IMR-90 (cell line): Measurements from ENCODE around the gene KRT35. TPM values are rescaled to one million over a fixed set of nuclear protein-coding genes. Genes with fewer than 3 reads are reported as not detected.
A peak's percentile ranks its signal among the peaks of the same experiment; 100 is the strongest.

Source experiments
- ATAC-seq: fragments of 200-7000 bp; cut with Tn5 transposase; 2 replicates; pipeline ENCODE4 v1.9.1; 2020; ENCODE audit warnings: low read depth, mild to moderate bottlenecking, moderate library complexity
- BruUV-seq: library from RNA; stranded (reverse); fragments of 400-500 nt; replicated peaks from 2 replicates; lab custom pipeline; 2021; lab: Mats Ljungman, UMichigan
- CTCF ChIA-PET: fragments of 300-600 bp; formaldehyde crosslinking; extraction: SDS; loops from one replicate; lab custom pipeline; 2021; ENCODE audit warnings: antibody characterized with exemption; lab: Yijun Ruan, JAX
- POLR2A ChIA-PET: fragments of 300-600 bp; sonication (Branson Sonifier 250); formaldehyde crosslinking; loops from one replicate; lab custom pipeline; 2022; ENCODE audit warnings: antibody characterized with exemption; ENCODE audit not compliant: unreplicated experiment; lab: Charles Lee
- DNase-seq: peaks from one replicate; pipeline ENCODE4 v3.0.0; 2013
- H2AFZ ChIP-seq: replicated peaks from 2 replicates; pipeline ENCODE3; 2013; ENCODE audit warnings: low read length, mild to moderate bottlenecking; ENCODE audit not compliant: poor library complexity
- H2AK5ac ChIP-seq: 2 replicates; pipeline ENCODE4 v1.6.1; 2013; ENCODE audit warnings: low read depth, low read length, inconsistent platforms
- H2AK9ac ChIP-seq: replicated peaks from 2 replicates; pipeline ENCODE3; 2013; ENCODE audit warnings: mild to moderate bottlenecking, low read depth, low read length, moderate library complexity; ENCODE audit not compliant: poor library complexity
- H2BK120ac ChIP-seq: 2 replicates; pipeline ENCODE4 v1.6.1; 2013; ENCODE audit warnings: low read depth, low read length, inconsistent platforms
- H2BK15ac ChIP-seq: 3 replicates; pipeline ENCODE4 v1.6.1; 2013; ENCODE audit warnings: low read depth, low read length, inconsistent platforms
- H2BK20ac ChIP-seq: 2 replicates; pipeline ENCODE4 v1.6.1; 2013; ENCODE audit warnings: low read depth, mild to moderate bottlenecking, inconsistent platforms, low read length, moderate library complexity
- H2BK5ac ChIP-seq: 2 replicates; pipeline ENCODE4 v1.6.1; 2013; ENCODE audit warnings: mild to moderate bottlenecking, low read depth, low read length, inconsistent platforms; ENCODE audit not compliant: poor library complexity, severe bottlenecking
- H3K14ac ChIP-seq: replicated peaks from 2 replicates; pipeline ENCODE4 v1.6.1; 2013; ENCODE audit warnings: low read depth, low read length, inconsistent platforms
- H3K18ac ChIP-seq: 2 replicates; pipeline ENCODE4 v1.6.1; 2013; ENCODE audit warnings: low read depth, low read length, control low read depth
- H3K23ac ChIP-seq: 2 replicates; pipeline ENCODE4 v1.6.1; 2013; ENCODE audit warnings: low read depth, low read length, inconsistent platforms
- H3K27ac ChIP-seq: 2 replicates; pipeline ENCODE4 v1.5.1; 2013; ENCODE audit warnings: mild to moderate bottlenecking, control low read depth, low read length; ENCODE audit not compliant: insufficient read depth
- H3K27me3 ChIP-seq: 2 replicates; pipeline ENCODE4 v1.6.1; 2013; ENCODE audit warnings: low read length; ENCODE audit not compliant: control insufficient read depth, insufficient read depth
- H3K36me3 ChIP-seq: 2 replicates; pipeline ENCODE4 v1.6.1; 2013; ENCODE audit warnings: low read length, mixed read lengths; ENCODE audit not compliant: control insufficient read depth, insufficient read depth
- H3K4ac ChIP-seq: 2 replicates; pipeline ENCODE4 v1.6.1; 2013; ENCODE audit warnings: low read depth, low read length, inconsistent platforms
- H3K4me1 ChIP-seq: 2 replicates; pipeline ENCODE4 v1.6.1; 2013; ENCODE audit warnings: low read length, mixed read lengths; ENCODE audit not compliant: control insufficient read depth, insufficient read depth
- H3K4me2 ChIP-seq: 2 replicates; pipeline ENCODE4 v1.6.1; 2013; ENCODE audit warnings: low read depth, mild to moderate bottlenecking, control low read depth, low read length, moderate library complexity
- H3K4me3 ChIP-seq: 2 replicates; pipeline ENCODE4 v1.5.1; 2013; ENCODE audit warnings: low read depth, mild to moderate bottlenecking, control low read depth, low read length, moderate library complexity; ENCODE audit not compliant: insufficient read depth
- H3K56ac ChIP-seq: 2 replicates; pipeline ENCODE4 v1.6.1; 2013; ENCODE audit warnings: low read length, inconsistent platforms; ENCODE audit not compliant: insufficient read depth; ENCODE audit errors: extremely low read depth
- H3K79me1 ChIP-seq, 2 experiments: 2 replicates each; pipeline ENCODE4 v1.6.1; 2013; ENCODE audit warnings: low read length in 2 of 2, inconsistent platforms in 1 of 2, low read depth in 1 of 2
- H3K9ac ChIP-seq: 2 replicates; pipeline ENCODE4 v1.6.1; 2013; ENCODE audit warnings: low read depth, low read length, control low read depth
- H3K9me1 ChIP-seq: 2 replicates; pipeline ENCODE4 v1.6.1; 2013; ENCODE audit warnings: low read length, inconsistent platforms; ENCODE audit not compliant: insufficient read depth
- H3K9me3 ChIP-seq: 2 replicates; pipeline ENCODE4 v1.6.1; 2013; ENCODE audit warnings: low read length; ENCODE audit not compliant: control insufficient read depth, insufficient read depth
- H4K20me1 ChIP-seq: 2 replicates; pipeline ENCODE4 v1.6.1; 2013; ENCODE audit warnings: low read length, inconsistent platforms; ENCODE audit not compliant: insufficient read depth
- H4K5ac ChIP-seq: 2 replicates; pipeline ENCODE4 v1.6.1; 2013; ENCODE audit warnings: mild to moderate bottlenecking, low read depth, low read length, control low read depth
- H4K8ac ChIP-seq, 2 experiments: 2 replicates each; pipeline ENCODE4 v1.6.1; 2013; ENCODE audit warnings: low read depth in 2 of 2, low read length in 2 of 2, control low read depth in 1 of 2, inconsistent platforms in 1 of 2
- H4K91ac ChIP-seq: 2 replicates; pipeline ENCODE4 v1.6.1; 2013; ENCODE audit warnings: low read depth, low read length, inconsistent platforms; ENCODE audit not compliant: insufficient read depth
- BHLHE40 ChIP-seq: fragments of 150-350 bp; IDR thresholded peaks from 2 replicates; pipeline ENCODE4 v1.6.1; 2016; ENCODE audit warnings: mild to moderate bottlenecking, low read depth, low read length
- CEBPB ChIP-seq: IDR thresholded peaks from 2 replicates; pipeline ENCODE4 v1.6.1; 2012; ENCODE audit warnings: low read depth, low read length, improper control_type of control experiment
- CHD1 ChIP-seq: IDR thresholded peaks from 2 replicates; pipeline ENCODE4 v1.6.1; 2012; ENCODE audit warnings: low read depth, low read length, improper control_type of control experiment
- CTCF ChIP-seq: conservative IDR thresholded peaks from 2 replicates; pipeline ENCODE4 v1.5.1; 2012; ENCODE audit warnings: mild to moderate bottlenecking, low read depth, low read length, improper control_type of control experiment
- FOS ChIP-seq: fragments of 150-350 bp; IDR thresholded peaks from 2 replicates; pipeline ENCODE4 v1.6.1; 2016; ENCODE audit warnings: low read depth, low read length
- MAFK ChIP-seq: IDR thresholded peaks from 2 replicates; pipeline ENCODE4 v1.6.1; 2012; ENCODE audit warnings: low read depth, low read length, improper control_type of control experiment
- MAZ ChIP-seq: IDR thresholded peaks from 2 replicates; pipeline ENCODE4 v1.6.1; 2012; ENCODE audit warnings: low read depth, mild to moderate bottlenecking, low read length, improper control_type of control experiment, moderate library complexity, borderline replicate concordance
- MXI1 ChIP-seq: IDR thresholded peaks from 2 replicates; pipeline ENCODE4 v1.6.1; 2012; ENCODE audit warnings: low read depth, mild to moderate bottlenecking, low read length, moderate library complexity, borderline replicate concordance
- POLR2A ChIP-seq: IDR thresholded peaks from 2 replicates; pipeline ENCODE4 v1.6.1; 2012; ENCODE audit warnings: mild to moderate bottlenecking, low read depth, low read length
- RAD21 ChIP-seq: IDR thresholded peaks from 2 replicates; pipeline ENCODE4 v1.6.1; 2012; ENCODE audit warnings: low read length, improper control_type of control experiment
- RCOR1 ChIP-seq: IDR thresholded peaks from 2 replicates; pipeline ENCODE4 v1.6.1; 2012; ENCODE audit warnings: mild to moderate bottlenecking, low read length, improper control_type of control experiment; ENCODE audit not compliant: insufficient replicate concordance
- RFX5 ChIP-seq: IDR thresholded peaks from 2 replicates; pipeline ENCODE4 v1.8.0; 2012; ENCODE audit warnings: low read depth, mild to moderate bottlenecking, low read length, moderate library complexity
- USF2 ChIP-seq: fragments of 150-350 bp; IDR thresholded peaks from 2 replicates; pipeline ENCODE4 v1.6.1; 2017; ENCODE audit warnings: mild to moderate bottlenecking, antibody characterized with exemption, low read length, low read depth
- WGBS, 2 experiments: methylation state at CpG; one replicate each; pipeline versions ENCODE4 v1.1.5 to v1.1.7; 2013; ENCODE audit warnings: missing lambda C conversion rate in 2 of 2; ENCODE audit not compliant: insufficient read length in 1 of 2; ENCODE audit errors: extremely low coverage in 2 of 2; 5-methylcytosine and 5-hydroxymethylcytosine counted together
- dilution Hi-C: fragments of 300-500 bp; cut with HindIII; formaldehyde crosslinking; loops from one replicate; pipeline ENCODE4 v1.14.3; 2018; ENCODE audit warnings: low sequenced_read_pairs; ENCODE audit not compliant: unreplicated experiment
- in situ Hi-C: fragments of 300-500 bp; cut with MboI; formaldehyde crosslinking; loops from 3 replicates; pipeline ENCODE4 v1.14.3; 2019; ENCODE audit warnings: low sequenced_read_pairs, inconsistent platforms, mixed read lengths
- intact Hi-C: fragments of 100-400 bp; cut with micrococcal nuclease; formaldehyde crosslinking; loops from 2 replicates; pipeline ENCODE4 v1.10.0; 2022
- polyA plus RNA-seq, 3 experiments: library from polyadenylated mRNA; depleted of rRNA; stranded (reverse); fragments of >200 nt; gene quantifications; 2 replicates each; pipeline ENCODE4 v1.2.3, GENCODE V29; 2012; ENCODE audit warnings: low replicate concordance in 1 of 3
- total RNA-seq: library from RNA; depleted of rRNA; stranded (reverse); fragments of >200 nt; gene quantifications from 2 replicates; pipeline ENCODE4 v1.2.3, GENCODE V29; 2012

KRT35 gene
- total and polyA plus RNA-seq, 2 of the 4 experiments (the other 2 are of a cell fraction), result not detected

- WGBS, 2 experiments, result no CpG with 5 or more reads among the region's 8 CpGs
- TF ChIP-seq MXI1, result no peak
- TF ChIP-seq RAD21, result no peak
- peak; percentile 28; the same call in 1 of the 2 replicates for TF ChIP-seq BHLHE40
- TF ChIP-seq CHD1, result no peak
- TF ChIP-seq MAZ, result no peak; the same call in 1 of the 2 replicates
- peak; percentile 28; the same call in 1 of the 2 replicates for TF ChIP-seq USF2
- TF ChIP-seq FOS, result peak; percentile 87
- TF ChIP-seq CEBPB, result no peak
- no peak for TF ChIP-seq CTCF
- no peak for TF ChIP-seq POLR2A
- peak; percentile 64; the same call in 1 of the 2 replicates for TF ChIP-seq RFX5
- no peak for TF ChIP-seq RCOR1
- TF ChIP-seq MAFK, result no peak
Measured at GRCh38 chr17:41530062-41531048, 49.4 kb upstream of the KRT35 start.

More at GRCh38 chr17:41530062-41531048, 49.4 kb upstream of the KRT35 start:
- H3K18ac ChIP-seq, result peak overlapping the region; percentile 13; the same call in 1 of the 2 replicates
- ChIA-PET POLR2A (no interaction called here), CTCF (interaction anchor here (0.5 to 1.6 kb wide), 4 partner anchors 9 to 1684 kb away, joined by 3 to 5 read pairs (median 3); no protein-coding TSS in a partner anchor)
- peak overlapping the region; percentile 7; the same call in 1 of the 2 replicates for H4K5ac ChIP-seq
- peak overlapping the region; percentile 83 for H2BK120ac ChIP-seq
- peak overlapping the region; percentile 77; the same call in 2 of the 3 replicates for H2BK15ac ChIP-seq
- H2BK20ac ChIP-seq, result peak overlapping the region; percentile 78
- H3K27ac ChIP-seq, result no peak overlapping the region
- H4K20me1 ChIP-seq, result no peaks in the 10 kb centered on the region
- H3K36me3 ChIP-seq, result no peaks in the 10 kb centered on the region
- peak overlapping the region in 1 of 2 experiments; percentile 84; a peak in 2 of 4 replicates for H4K8ac ChIP-seq
- no TSS peak for BruUV-seq
- dilution Hi-C loops (no loop called here), in situ Hi-C loops (no loop called here), intact Hi-C loops (no loop called here)
- peak overlapping the region; percentile 59; the same call in 1 of the 2 replicates for H4K91ac ChIP-seq
- peak overlapping the region; percentile 75 for H3K4ac ChIP-seq
- DNase-seq (peak; percentile 93), ATAC-seq (peak; percentile 96)
- H3K9ac ChIP-seq, result no peak overlapping the region
- peaks cover 17% of the 10 kb centered on the region for H3K9me1 ChIP-seq
- H2AK5ac ChIP-seq, result peak overlapping the region; percentile 88
- H3K9me3 ChIP-seq, result no peaks in the 10 kb centered on the region
- H3K4me1 ChIP-seq, result peaks cover 11% of the 10 kb centered on the region
- H3K79me1 ChIP-seq, result no peaks in the 10 kb centered on the region
- H3K4me2 ChIP-seq, result no peak overlapping the region
- H3K4me3 ChIP-seq, result no peak overlapping the region
- H2BK5ac ChIP-seq, result peak overlapping the region; percentile 34
- peak overlapping the region; percentile 83 for H2AFZ ChIP-seq
- peak overlapping the region; percentile 78 for H3K14ac ChIP-seq
- peak overlapping the region; percentile 86 for H2AK9ac ChIP-seq
- H3K56ac ChIP-seq, result no peak overlapping the region
- peaks cover 2% of the 10 kb centered on the region; the same call in 1 of the 2 replicates for H3K27me3 ChIP-seq
- peak overlapping the region; percentile 33; the same call in 1 of the 2 replicates for H3K23ac ChIP-seq
